ENCODE data around the gene ENTPD2.

GRCh38 chr9:137050570-137050969 is 3.3 kb downstream of the ENTPD2 start:
- TF ChIP-seq CTCF (IDR thresholded peaks at IDR 0.05) (no peak), POLR2A (IDR thresholded peaks at IDR 0.05) (no peak)

Data from uterus (tissue), 2 donors.